IPS-20b (cell line): Measurements from ENCODE around the gene USP21.
"Not testable (repeated sequence)": the region's sequence is repeated elsewhere in the genome, so short reads cannot be mapped to it uniquely, and the experiment has no call there.

Source experiments
- H3K27ac ChIP-seq: one replicate; pipeline ENCODE4 v1.5.1; 2013; ENCODE audit warnings: low read length
- H3K27me3 ChIP-seq: 2 replicates; pipeline ENCODE4 v1.6.1; 2013; ENCODE audit warnings: mild to moderate bottlenecking, low read length, inconsistent platforms; ENCODE audit not compliant: insufficient read depth
- H3K36me3 ChIP-seq: 2 replicates; pipeline ENCODE4 v1.6.1; 2013; ENCODE audit warnings: low read depth, mild to moderate bottlenecking, inconsistent platforms, low read length, moderate library complexity; ENCODE audit not compliant: insufficient read depth
- H3K4me1 ChIP-seq: 2 replicates; pipeline ENCODE4 v1.6.1; 2013; ENCODE audit warnings: mild to moderate bottlenecking, control low read depth, inconsistent platforms, low read length, moderate library complexity; ENCODE audit not compliant: insufficient read depth
- H3K4me3 ChIP-seq: 2 replicates; pipeline ENCODE4 v1.5.1; 2013; ENCODE audit warnings: mild to moderate bottlenecking, low read length, inconsistent platforms
- H3K9ac ChIP-seq: 2 replicates; pipeline ENCODE4 v1.6.1; 2013; ENCODE audit warnings: low read depth, mild to moderate bottlenecking, inconsistent platforms, low read length, moderate library complexity
- H3K9me3 ChIP-seq: 2 replicates; pipeline ENCODE4 v1.6.1; 2013; ENCODE audit warnings: mild to moderate bottlenecking, low read depth, low read length, inconsistent platforms; ENCODE audit not compliant: insufficient read depth

USP21 gene, protein sequence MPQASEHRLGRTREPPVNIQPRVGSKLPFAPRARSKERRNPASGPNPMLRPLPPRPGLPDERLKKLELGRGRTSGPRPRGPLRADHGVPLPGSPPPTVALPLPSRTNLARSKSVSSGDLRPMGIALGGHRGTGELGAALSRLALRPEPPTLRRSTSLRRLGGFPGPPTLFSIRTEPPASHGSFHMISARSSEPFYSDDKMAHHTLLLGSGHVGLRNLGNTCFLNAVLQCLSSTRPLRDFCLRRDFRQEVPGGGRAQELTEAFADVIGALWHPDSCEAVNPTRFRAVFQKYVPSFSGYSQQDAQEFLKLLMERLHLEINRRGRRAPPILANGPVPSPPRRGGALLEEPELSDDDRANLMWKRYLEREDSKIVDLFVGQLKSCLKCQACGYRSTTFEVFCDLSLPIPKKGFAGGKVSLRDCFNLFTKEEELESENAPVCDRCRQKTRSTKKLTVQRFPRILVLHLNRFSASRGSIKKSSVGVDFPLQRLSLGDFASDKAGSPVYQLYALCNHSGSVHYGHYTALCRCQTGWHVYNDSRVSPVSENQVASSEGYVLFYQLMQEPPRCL

DNA sequence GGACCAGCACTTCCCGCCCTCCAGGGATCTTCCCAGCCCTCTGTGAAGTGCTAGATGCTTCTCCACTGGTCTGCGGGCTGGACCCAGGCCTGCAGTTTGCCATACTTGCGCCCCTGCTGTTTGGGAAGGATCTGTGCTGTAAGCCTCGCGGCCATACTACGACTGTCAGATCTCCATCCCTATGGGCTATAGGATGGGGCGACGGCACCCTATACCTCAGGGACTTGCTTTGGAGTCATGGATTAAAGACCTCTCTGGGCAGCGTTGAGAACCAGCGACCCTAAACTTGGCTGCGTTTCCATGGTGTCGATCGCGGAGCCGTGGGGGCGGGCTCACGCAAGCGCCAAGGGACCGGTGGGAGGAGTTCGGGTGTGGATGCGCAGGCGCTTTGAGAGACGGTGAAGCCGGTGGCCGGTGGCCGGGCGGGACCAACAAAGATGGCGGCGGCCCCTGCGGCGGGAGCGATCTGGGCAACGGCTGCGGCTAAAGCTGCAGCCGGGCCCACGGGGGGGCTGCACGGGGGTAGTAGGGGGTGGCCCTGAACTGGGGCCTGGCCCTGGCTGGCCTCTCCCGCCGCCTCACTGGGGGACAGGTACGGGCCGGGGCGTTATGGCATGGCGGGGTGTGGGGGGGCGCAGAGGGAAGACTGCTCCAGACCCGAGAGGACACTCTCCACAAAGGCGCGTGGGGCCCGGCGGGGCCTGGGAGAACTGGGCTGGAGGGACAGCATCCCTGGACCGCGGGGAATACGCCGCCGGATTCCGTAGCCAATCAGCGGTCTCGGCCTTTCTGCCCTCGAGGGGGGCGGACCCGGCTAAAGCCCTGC lies at the start of gene USP21:
Gene USP21 (plus strand): TSS at position 414 of the 826 bp plus-strand sequence. CDS start 1,141 bp downstream, outside the sequence.
- Histone ChIP-seq H3K27me3 (no peaks in the 10 kb centered on the region), H3K36me3 (peaks cover 47% of the 10 kb centered on the region)

DNA sequence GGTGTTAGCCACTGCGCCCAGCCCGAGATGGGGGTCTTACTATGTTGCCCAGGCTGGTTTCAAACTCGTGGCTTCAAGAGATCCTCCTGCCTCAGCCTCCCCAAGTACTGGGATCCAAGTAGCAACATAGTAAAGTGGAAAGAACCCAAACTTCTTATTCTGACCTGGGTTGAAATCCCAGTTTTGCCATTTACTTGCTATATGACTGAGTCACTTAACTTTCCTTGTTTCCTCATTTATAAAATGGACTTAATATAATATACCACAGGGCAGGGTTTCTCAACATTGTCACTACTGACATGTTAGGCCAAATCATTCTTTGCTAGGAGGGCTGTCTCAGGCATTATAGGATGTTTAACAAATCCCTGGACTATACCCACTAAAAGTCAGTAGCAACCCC lies 48.2 kb upstream of the USP21 start:
- no peak overlapping the region for H3K9ac ChIP-seq
- H3K27ac ChIP-seq: no peak overlapping the region
- H3K4me3 ChIP-seq: no peak overlapping the region
- H3K4me1 ChIP-seq: no peaks in the 10 kb centered on the region
- H3K27me3 ChIP-seq: no peaks in the 10 kb centered on the region
- H3K36me3 ChIP-seq: peaks cover 17% of the 10 kb centered on the region; the same call in 1 of the 2 replicates
- no peaks in the 10 kb centered on the region for H3K9me3 ChIP-seq

More for the DNA sequence above, at the start of gene USP21:
- Histone ChIP-seq H3K4me1 (no peaks in the 10 kb centered on the region), H3K9me3 (no peaks in the 10 kb centered on the region), H3K4me3 (peak within 1 kb of the TSS; percentile 85), H3K27ac (peak within 1 kb of the TSS; percentile 35), H3K9ac (peak within 1 kb of the TSS; percentile 78)

DNA sequence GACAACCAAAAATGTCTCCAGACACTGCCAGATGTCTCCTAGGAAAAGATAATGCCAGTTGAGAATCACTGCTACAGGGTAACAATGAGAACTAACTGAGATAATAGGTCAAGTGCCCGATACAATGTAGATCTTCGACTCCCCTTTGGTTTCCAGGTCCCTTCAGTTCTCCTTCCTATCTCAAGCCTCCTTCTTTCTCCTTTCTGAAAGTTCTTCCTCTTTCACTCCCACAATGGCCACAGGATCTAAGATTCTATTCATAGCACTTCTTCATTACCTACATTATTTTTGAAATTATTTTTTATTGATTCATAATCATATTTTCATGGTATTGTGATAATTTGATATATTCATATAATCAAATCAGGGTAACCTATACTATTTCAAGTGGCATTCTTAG lies 47.8 kb upstream of the USP21 start:
- no peaks in the 10 kb centered on the region for H3K9me3 ChIP-seq
- H3K27me3 ChIP-seq: no peaks in the 10 kb centered on the region
- H3K9ac ChIP-seq: no peak overlapping the region
- no peaks in the 10 kb centered on the region for H3K4me1 ChIP-seq
- H3K27ac ChIP-seq: no peak overlapping the region
- no peak overlapping the region for H3K4me3 ChIP-seq
- peaks cover 17% of the 10 kb centered on the region; the same call in 1 of the 2 replicates for H3K36me3 ChIP-seq

DNA sequence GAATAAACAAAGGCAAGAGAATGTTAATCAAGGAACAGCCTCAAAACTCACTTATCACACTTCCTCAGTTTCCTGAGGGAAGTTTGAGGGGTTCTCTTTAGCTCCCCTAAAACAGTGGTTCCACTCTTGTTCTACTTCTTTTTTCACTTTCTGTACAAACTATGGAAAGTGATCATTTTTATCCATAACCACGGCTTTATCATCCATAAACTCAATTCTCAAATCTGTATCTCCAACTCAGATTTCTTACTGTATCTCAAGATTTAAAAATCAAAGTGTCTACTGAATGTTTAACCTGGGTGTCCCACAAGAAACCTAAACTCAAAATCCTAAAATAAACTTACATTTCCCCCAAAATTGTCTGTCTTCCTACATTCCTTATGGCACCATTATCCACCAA lies 45.4 kb upstream of the USP21 start:
- peaks cover 12% of the 10 kb centered on the region; the same call in 1 of the 2 replicates for H3K36me3 ChIP-seq
- no peak overlapping the region for H3K9ac ChIP-seq
- peaks cover 4% of the 10 kb centered on the region; the same call in 1 of the 2 replicates for H3K4me1 ChIP-seq

DNA sequence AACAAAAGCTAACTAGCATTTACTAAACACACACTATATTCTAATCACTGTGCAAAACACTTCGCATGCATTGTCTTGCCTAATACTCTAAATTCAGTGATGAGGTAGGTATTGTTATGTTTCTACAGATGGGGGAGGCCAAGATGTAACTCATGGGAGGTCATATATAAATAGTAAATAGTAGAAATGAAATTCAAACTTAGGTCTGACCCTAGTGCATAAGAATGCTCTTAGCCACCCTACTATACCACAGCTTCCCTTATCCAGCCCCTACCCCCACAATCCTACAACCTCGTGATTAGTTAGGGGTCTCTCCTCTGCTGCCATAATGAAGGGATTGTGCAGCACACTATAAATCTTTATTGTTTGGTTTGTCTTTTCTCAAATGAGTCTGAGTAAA lies 44.7 kb upstream of the USP21 start:
- peaks cover 8% of the 10 kb centered on the region; the same call in 1 of the 2 replicates for H3K4me1 ChIP-seq
- no peak overlapping the region for H3K9ac ChIP-seq
- H3K9me3 ChIP-seq: no peaks in the 10 kb centered on the region
- H3K4me3 ChIP-seq: no peak overlapping the region
- H3K27ac ChIP-seq: no peak overlapping the region
- H3K27me3 ChIP-seq: no peaks in the 10 kb centered on the region
- H3K36me3 ChIP-seq: peaks cover 5% of the 10 kb centered on the region; the same call in 1 of the 2 replicates

More for the DNA sequence above, 45.4 kb upstream of the USP21 start:
- H3K4me3 ChIP-seq: no peak overlapping the region
- H3K27me3 ChIP-seq: no peaks in the 10 kb centered on the region
- no peak overlapping the region for H3K27ac ChIP-seq
- H3K9me3 ChIP-seq: no peaks in the 10 kb centered on the region

DNA sequence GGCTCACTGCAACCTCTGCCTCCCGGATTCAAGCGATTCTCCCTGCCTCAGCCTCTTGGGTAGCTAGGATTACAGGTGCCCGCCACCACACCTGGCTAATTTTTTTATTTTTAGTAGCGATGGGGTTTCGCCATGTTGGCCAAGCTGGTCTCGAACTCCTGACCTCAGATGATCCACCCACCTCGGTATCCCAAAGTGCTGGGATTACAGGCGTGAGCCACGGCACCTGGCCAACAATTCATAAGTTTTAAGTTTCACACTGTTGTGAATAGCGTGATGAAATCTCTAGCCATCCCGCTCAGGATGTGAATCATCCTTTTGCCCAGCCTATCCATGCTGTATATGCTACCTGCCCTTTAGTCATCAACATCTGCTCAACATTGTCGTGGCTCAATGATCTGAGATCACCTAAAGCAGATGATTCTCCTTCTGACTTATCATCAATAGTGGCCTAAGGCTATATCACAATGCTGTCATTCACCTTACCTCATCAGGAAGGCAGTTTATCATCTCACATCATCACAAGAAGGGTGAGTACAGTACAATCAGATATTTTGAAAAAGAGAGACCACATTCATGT lies 44.1 kb upstream of the USP21 start:
- Histone ChIP-seq H3K4me1 (peaks cover 8% of the 10 kb centered on the region; the same call in 1 of the 2 replicates), H3K27me3 (no peaks in the 10 kb centered on the region), H3K27ac (no peak overlapping the region), H3K4me3 (no peak overlapping the region), H3K9ac (no peak overlapping the region), H3K36me3 (peaks cover 10% of the 10 kb centered on the region), H3K9me3 (no peaks in the 10 kb centered on the region)

DNA sequence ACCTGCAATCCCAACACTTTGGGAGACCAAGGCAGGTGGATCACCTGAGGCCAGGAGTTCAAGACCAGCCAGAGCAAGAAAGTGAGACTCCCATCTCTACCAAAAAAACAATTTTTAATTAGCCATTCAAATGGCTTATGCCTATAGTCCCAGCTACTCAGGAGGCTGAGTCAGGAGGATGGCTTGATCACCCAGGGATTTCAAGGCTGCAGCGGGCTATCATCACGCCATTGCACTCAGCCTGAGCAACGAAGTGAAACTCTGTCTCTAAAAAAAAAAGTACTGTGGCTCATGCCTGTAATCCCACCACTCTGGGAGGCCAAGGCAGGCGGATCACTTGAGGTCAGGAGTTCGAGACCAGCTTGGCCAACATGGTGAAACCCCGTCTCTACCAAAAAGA lies 43.3 kb upstream of the USP21 start:
- not testable (repeated sequence) for H3K27ac ChIP-seq, H3K4me3 ChIP-seq, H3K4me1 ChIP-seq

DNA sequence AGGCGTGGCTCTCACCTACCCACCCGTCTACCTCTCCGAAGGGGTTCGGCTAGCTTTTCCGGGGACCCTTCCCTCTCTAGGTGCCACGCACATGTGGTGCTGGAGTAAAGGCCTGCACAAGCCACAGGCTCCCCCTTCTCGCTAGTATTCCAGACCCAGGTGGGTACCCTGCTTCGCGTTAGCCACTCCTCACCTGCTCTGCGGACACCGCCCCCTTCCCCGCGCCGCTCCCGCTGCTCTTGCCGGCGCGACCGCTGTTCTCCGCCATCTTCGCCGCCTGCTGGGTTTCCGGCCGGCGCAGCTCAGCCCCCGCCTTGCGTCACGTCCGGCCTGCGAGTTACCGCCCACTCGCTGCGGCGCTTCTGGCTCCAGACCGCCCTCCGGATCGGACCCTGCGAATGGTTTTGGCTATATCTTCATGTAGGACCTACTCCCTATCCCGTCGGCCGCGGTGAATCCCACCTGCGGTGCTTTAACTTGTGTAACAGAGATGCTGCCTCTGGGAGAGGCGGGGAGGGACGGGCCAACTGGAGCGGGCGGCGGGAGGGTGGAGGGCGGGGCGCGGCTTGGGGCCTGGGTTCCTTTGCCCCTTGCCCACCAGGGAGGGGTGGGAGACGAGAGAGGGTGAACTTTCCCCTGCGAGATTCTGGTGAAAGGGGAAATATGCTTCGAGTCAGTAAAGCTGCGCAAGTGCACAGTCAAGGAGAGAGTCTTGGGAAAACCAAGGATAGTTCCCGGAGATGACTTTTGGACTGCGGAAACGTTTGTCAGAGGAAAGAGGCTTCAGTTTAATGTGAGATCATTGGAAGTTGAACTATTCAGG lies 41.3 kb upstream of the USP21 start, which contains the start of the genes NIT1 and PFDN2:
Gene NIT1 (plus strand): TSS at position 347 of the 823 bp plus-strand sequence. CDS start 72 bp downstream, at position 419.
Gene PFDN2 (minus strand): TSS at position 279 of the 823 bp plus-strand sequence. CDS start 11 bp downstream, at position 268.
- Histone ChIP-seq H3K27ac (peak within 1 kb of the TSS; percentile 89), H3K9ac (peak within 1 kb of the TSS; percentile 95), H3K9me3 (no peaks in the 10 kb centered on the region), H3K4me3 (peak within 1 kb of the TSS; percentile 99), H3K4me1 (peaks cover 8% of the 10 kb centered on the region; the same call in 1 of the 2 replicates), H3K27me3 (no peaks in the 10 kb centered on the region), H3K36me3 (peaks cover 37% of the 10 kb centered on the region)

More for the DNA sequence above, 43.3 kb upstream of the USP21 start:
- H3K36me3 ChIP-seq: peaks cover 17% of the 10 kb centered on the region
- not testable (repeated sequence) for H3K27me3 ChIP-seq, H3K9ac ChIP-seq, H3K9me3 ChIP-seq

DNA sequence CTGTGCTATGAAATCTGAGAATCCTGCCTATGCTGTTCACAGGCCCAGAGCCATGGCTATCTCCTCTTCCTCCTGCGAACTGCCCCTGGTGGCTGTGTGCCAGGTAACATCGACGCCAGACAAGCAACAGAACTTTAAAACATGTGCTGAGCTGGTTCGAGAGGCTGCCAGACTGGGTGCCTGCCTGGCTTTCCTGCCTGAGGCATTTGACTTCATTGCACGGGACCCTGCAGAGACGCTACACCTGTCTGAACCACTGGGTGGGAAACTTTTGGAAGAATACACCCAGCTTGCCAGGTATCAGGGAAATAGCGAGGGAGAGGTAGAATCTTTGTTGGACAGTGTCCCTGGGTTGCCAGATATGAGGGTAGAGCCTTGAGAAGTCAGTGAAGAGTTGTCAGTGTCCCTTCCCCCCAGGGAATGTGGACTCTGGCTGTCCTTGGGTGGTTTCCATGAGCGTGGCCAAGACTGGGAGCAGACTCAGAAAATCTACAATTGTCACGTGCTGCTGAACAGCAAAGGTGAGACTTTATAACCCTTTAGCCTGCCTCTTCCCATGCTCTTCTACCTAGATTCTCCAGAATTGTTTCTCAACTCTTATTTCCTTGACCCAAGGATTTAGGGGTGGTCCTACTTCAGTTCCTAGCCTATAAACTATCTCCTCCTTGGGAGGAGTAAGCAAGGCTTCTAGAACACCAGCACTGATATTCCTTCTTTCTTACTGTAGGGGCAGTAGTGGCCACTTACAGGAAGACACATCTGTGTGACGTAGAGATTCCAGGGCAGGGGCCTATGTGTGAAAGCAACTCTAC lies 40.0 kb upstream of the USP21 start:
- Histone ChIP-seq H3K9ac (peak overlapping the region; percentile 95; the same call in 1 of the 2 replicates), H3K4me3 (peak overlapping the region; percentile 99), H3K36me3 (peaks cover 51% of the 10 kb centered on the region), H3K27ac (no peak overlapping the region), H3K27me3 (no peaks in the 10 kb centered on the region), H3K9me3 (no peaks in the 10 kb centered on the region), H3K4me1 (peaks cover 8% of the 10 kb centered on the region; the same call in 1 of the 2 replicates)
